Right lobe of liver (tissue), 4 donors: ENCODE results near the gene FAM124A.

Source experiments
- POLR2A ChIP-seq: fragments of 450-650 bp; IDR thresholded peaks from one replicate; pipeline ENCODE4 v1.6.1; 2017; ENCODE audit warnings: antibody characterized with exemption, mild to moderate bottlenecking
- TF ChIP-seq, protein P1 (sequence below), 4 donors: fragments of 200-600 bp in 3 of 4; fragments of 450-650 bp in 1 of 4; IDR thresholded peaks; one replicate each; pipeline versions ENCODE4 v1.5.1 to v1.8.0; 2016 to 2022; ENCODE audit warnings: antibody characterized with exemption in 4 of 4, mild to moderate bottlenecking in 2 of 4
- donor health status: DM: no; HTN: no; CAD: no.
- donor health status: DM: no; HTN: no; CAD: no.
- donor health status: DM: no; HTN: yes; CAD: no.

DNA sequence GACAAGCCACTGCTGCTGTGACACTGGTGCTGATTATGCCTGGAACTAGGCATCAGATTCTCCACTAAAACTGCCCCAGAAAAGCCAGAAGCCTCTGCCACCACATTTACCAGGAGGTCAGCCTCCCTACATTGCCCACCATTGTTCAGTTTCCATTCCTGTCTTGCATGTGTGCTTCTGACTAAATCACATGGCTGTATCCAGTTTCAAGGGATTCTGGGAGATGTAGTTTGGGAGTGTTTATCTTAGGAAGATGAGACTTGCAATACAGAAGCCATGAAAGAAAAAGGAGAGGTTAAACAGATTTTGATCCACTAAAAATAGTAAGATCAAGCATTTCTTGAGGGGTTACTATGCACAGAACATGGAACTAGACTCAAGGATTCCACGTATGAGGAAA is 76.6 kb downstream of the FAM124A start:
- no peak for TF ChIP-seq POLR2A
- TF ChIP-seq, protein P1, sequence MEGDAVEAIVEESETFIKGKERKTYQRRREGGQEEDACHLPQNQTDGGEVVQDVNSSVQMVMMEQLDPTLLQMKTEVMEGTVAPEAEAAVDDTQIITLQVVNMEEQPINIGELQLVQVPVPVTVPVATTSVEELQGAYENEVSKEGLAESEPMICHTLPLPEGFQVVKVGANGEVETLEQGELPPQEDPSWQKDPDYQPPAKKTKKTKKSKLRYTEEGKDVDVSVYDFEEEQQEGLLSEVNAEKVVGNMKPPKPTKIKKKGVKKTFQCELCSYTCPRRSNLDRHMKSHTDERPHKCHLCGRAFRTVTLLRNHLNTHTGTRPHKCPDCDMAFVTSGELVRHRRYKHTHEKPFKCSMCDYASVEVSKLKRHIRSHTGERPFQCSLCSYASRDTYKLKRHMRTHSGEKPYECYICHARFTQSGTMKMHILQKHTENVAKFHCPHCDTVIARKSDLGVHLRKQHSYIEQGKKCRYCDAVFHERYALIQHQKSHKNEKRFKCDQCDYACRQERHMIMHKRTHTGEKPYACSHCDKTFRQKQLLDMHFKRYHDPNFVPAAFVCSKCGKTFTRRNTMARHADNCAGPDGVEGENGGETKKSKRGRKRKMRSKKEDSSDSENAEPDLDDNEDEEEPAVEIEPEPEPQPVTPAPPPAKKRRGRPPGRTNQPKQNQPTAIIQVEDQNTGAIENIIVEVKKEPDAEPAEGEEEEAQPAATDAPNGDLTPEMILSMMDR (IDR thresholded peaks at IDR 0.05): no peak
